AG08395 (cell line): ENCODE data around the gene STK38L.
"Not testable (repeated sequence)": the region's sequence is repeated elsewhere in the genome, so short reads cannot be mapped to it uniquely, and the experiment has no call there.

Source experiments
- DNase-seq: peaks from one replicate; pipeline ENCODE4 v3.0.0; 2012; ENCODE audit warnings: mixed read lengths, low spot score

Gene STK38L

GRCh38 chr12:27229367-27229766, 14.7 kb upstream of the STK38L start:
- no peak for DNase-seq

GRCh38 chr12:27231374-27231773, 12.7 kb upstream of the STK38L start:
- DNase-seq = not testable (repeated sequence)

- no peak for DNase-seq
These were observed 10.3 kb upstream of the STK38L start for GRCh38 chr12:27233814-27234213.

GRCh38 chr12:27236498-27236897, 7.6 kb upstream of the STK38L start:
- no peak for DNase-seq

GRCh38 chr12:27237790-27238771, 6.0 kb upstream of the STK38L start:
- DNase-seq = no peak

- no peak for DNase-seq
These were observed 1.1 kb upstream of the STK38L start for GRCh38 chr12:27243006-27243405.

GRCh38 chr12:27244689-27245488, 803 bp downstream of the STK38L start:
- DNase-seq = no peak

- DNase-seq = no peak
These were observed 2.1 kb downstream of the STK38L start for GRCh38 chr12:27246141-27246540.

GRCh38 chr12:27246774-27247173, 2.7 kb downstream of the STK38L start:
- DNase-seq = no peak

GRCh38 chr12:27252934-27253333, 8.8 kb downstream of the STK38L start:
- DNase-seq = no peak

GRCh38 chr12:27253347-27253746, 9.3 kb downstream of the STK38L start:
- no peak for DNase-seq

GRCh38 chr12:27255806-27256205, 11.7 kb downstream of the STK38L start:
- DNase-seq = no peak

GRCh38 chr12:27257104-27257843, 13.2 kb downstream of the STK38L start:
- peak; percentile 22 for DNase-seq

- peak; percentile 42 for DNase-seq
These were observed 16.7 kb downstream of the STK38L start for GRCh38 chr12:27260746-27261145.

- DNase-seq = no peak
These were observed 17.8 kb downstream of the STK38L start for GRCh38 chr12:27261866-27262265.

- DNase-seq = no peak
These were observed 26.1 kb downstream of the STK38L start for GRCh38 chr12:27270148-27270547.

- DNase-seq = no peak
These were observed 27.1 kb downstream of the STK38L start for GRCh38 chr12:27271206-27271605.

GRCh38 chr12:27272373-27273028, 28.4 kb downstream of the STK38L start:
- no peak for DNase-seq

GRCh38 chr12:27273114-27273513, 29.0 kb downstream of the STK38L start:
- DNase-seq = no peak

GRCh38 chr12:27274706-27275105, 30.6 kb downstream of the STK38L start:
- DNase-seq = no peak

GRCh38 chr12:27276275-27276674, 32.2 kb downstream of the STK38L start:
- no peak for DNase-seq

- peak; percentile 72 for DNase-seq
These were observed 33.8 kb downstream of the STK38L start for GRCh38 chr12:27277846-27278260.
